K562 (cell line): ENCODE data around the gene COL11A2. TPM values are rescaled to one million over a fixed set of nuclear protein-coding genes. Genes with fewer than 3 reads are reported as not detected.

Experiments used
- ATAC-seq: fragments of 200-7000 bp; cut with Tn5 transposase; 3 replicates; pipeline ENCODE4 v1.9.1; 2020; ENCODE audit warnings: moderate library complexity
- BruUV-seq: library from RNA; stranded (reverse); fragments of 400-500 nt; replicated peaks from 2 replicates; lab custom pipeline; 2021; lab: Mats Ljungman, UMichigan
- CTCF ChIA-PET: fragments of 300-600 bp; formaldehyde crosslinking; extraction: SDS; loops from one replicate; lab custom pipeline; 2021; ENCODE audit warnings: low intra/inter-chr PET ratio; lab: Yijun Ruan, JAX
- POLR2A ChIA-PET: fragments of 300-600, 350-650 bp; sonication (Branson Sonifier 250); formaldehyde crosslinking; extraction: SDS; loops from one replicate; lab custom pipeline; 2021; ENCODE audit warnings: antibody characterized with exemption, inconsistent platforms; lab: Yijun Ruan, JAX
- DNase-seq, 4 experiments: peaks; one replicate each; pipeline versions ENCODE4 v3.0.0 to v3.0.0-alpha.2; 2011 to 2018; ENCODE audit warnings: low spot score in 3 of 4, mixed read lengths in 3 of 4; ENCODE audit errors: extremely low read depth in 1 of 4
- FAIRE-seq: peaks from 2 replicates; lab custom pipeline; 2011; peaks lifted over from hg19 to GRCh38; lab: Jason Lieb, UNC
- H2AFZ ChIP-seq: 2 replicates; pipeline ENCODE4 v1.6.0; 2011; ENCODE audit warnings: low read depth, low read length, control low read depth, inconsistent platforms
- H3K27ac ChIP-seq: fragments of 200-600 bp; 3 replicates; pipeline ENCODE4 v1.8.0; 2011; ENCODE audit warnings: low read depth, mild to moderate bottlenecking, control low read depth, inconsistent platforms, low read length, moderate library complexity, mixed read lengths; ENCODE audit errors: extremely low read depth
- H3K27me3 ChIP-seq, 2 experiments: fragments of 300-600 bp in 1 of 2; 2 replicates in 1 of 2; 3 replicates in 1 of 2; pipeline versions ENCODE4 v1.6.0 to v1.8.0; 2011; ENCODE audit warnings: inconsistent platforms in 2 of 2, low read length in 2 of 2, mild to moderate bottlenecking in 1 of 2, mixed read lengths in 1 of 2, moderate library complexity in 1 of 2; ENCODE audit not compliant: control insufficient read depth in 2 of 2, insufficient read depth in 2 of 2
- H3K36me3 ChIP-seq: fragments of 300-600 bp; 3 replicates; pipeline ENCODE4 v1.8.0; 2011; ENCODE audit warnings: mild to moderate bottlenecking, low read length, inconsistent platforms; ENCODE audit not compliant: control insufficient read depth, insufficient read depth
- H3K4me1 ChIP-seq, 2 experiments: fragments of 200-600 bp in 1 of 2; replicated peaks in 1 of 2; 2 replicates in 1 of 2; 3 replicates in 1 of 2; pipeline versions ENCODE4 v1.5.1 to v1.8.0; 2011; ENCODE audit warnings: inconsistent platforms in 2 of 2, low read length in 2 of 2, mild to moderate bottlenecking in 1 of 2, mixed read lengths in 1 of 2, moderate library complexity in 1 of 2; ENCODE audit not compliant: control insufficient read depth in 2 of 2, insufficient read depth in 2 of 2
- H3K4me2 ChIP-seq: 2 replicates; pipeline ENCODE4 v1.6.1; 2011; ENCODE audit warnings: low read length, control low read depth, inconsistent platforms, mixed read lengths; ENCODE audit not compliant: insufficient read depth
- H3K4me3 ChIP-seq: fragments of 200-600 bp; sonication (generic), shearing (Covaris generic); 2 replicates; pipeline ENCODE4 v1.5.1; 2016; ENCODE audit warnings: control low read depth, inconsistent platforms
- H3K79me2 ChIP-seq: fragments of 200-600 bp; 3 replicates; pipeline ENCODE4 v1.8.0; 2011; ENCODE audit warnings: low read length, inconsistent platforms; ENCODE audit not compliant: control insufficient read depth, insufficient read depth
- H3K9ac ChIP-seq, 2 experiments: 2 replicates each; pipeline versions ENCODE4 v1.6.0 to v1.6.1; 2011; ENCODE audit warnings: low read depth in 2 of 2, low read length in 2 of 2, control low read depth in 1 of 2, inconsistent platforms in 1 of 2, mild to moderate bottlenecking in 1 of 2, mixed read lengths in 1 of 2; ENCODE audit not compliant: insufficient read depth in 1 of 2
- H3K9me1 ChIP-seq: one replicate; pipeline ENCODE4 v1.6.0; 2011; ENCODE audit warnings: inconsistent platforms, mild to moderate bottlenecking, low read length, moderate library complexity; ENCODE audit not compliant: control insufficient read depth, insufficient read depth
- H3K9me3 ChIP-seq: replicated peaks from 2 replicates; pipeline ENCODE4 v1.5.1; 2011; ENCODE audit warnings: low read depth, low read length, inconsistent platforms; ENCODE audit not compliant: control insufficient read depth, insufficient read depth
- H4K20me1 ChIP-seq: replicated peaks from 2 replicates; pipeline ENCODE4 v1.6.1; 2011; ENCODE audit warnings: low read length, inconsistent platforms, mixed read lengths; ENCODE audit not compliant: control insufficient read depth, insufficient read depth
- ARID3B ChIP-seq: fragments of 250-450 bp; sonication (Bioruptor Pico); IDR thresholded peaks from 2 replicates; pipeline ENCODE4 v1.4.0; 2020; ENCODE audit warnings: borderline replicate concordance
- CREB3L1 ChIP-seq: fragments of 450-650 bp; IDR thresholded peaks from 2 replicates; pipeline ENCODE4 v1.6.1; 2014; ENCODE audit warnings: low read depth, mild to moderate bottlenecking, moderate library complexity, borderline replicate concordance
- E2F8 ChIP-seq: fragments of 450-650 bp; IDR thresholded peaks from 2 replicates; pipeline ENCODE4 v1.7.1; 2018; ENCODE audit warnings: mild to moderate bottlenecking, low read depth; ENCODE audit not compliant: partially characterized antibody
- FOXK1 ChIP-seq: sonication (generic); formaldehyde crosslinking; IDR thresholded peaks from 2 replicates; pipeline ENCODE4 v1.8.0; 2022; ENCODE audit warnings: missing genetic modification reagents, mild to moderate bottlenecking, borderline replicate concordance
- GABPB2 ChIP-seq: fragments of 250-450 bp; sonication (Bioruptor Pico); conservative IDR thresholded peaks from 2 replicates; pipeline ENCODE4 v1.5.1; 2021; ENCODE audit warnings: mild to moderate bottlenecking
- HEY1 ChIP-seq: fragments of 250-450 bp; sonication (Bioruptor Pico); IDR thresholded peaks from 2 replicates; pipeline ENCODE4 v1.5.0; 2020; ENCODE audit warnings: mild to moderate bottlenecking, moderate library complexity, borderline replicate concordance
- MEF2A ChIP-seq: IDR thresholded peaks from 2 replicates; pipeline ENCODE4 v1.6.1; 2011; ENCODE audit warnings: low read depth, mild to moderate bottlenecking, low read length, moderate library complexity; ENCODE audit not compliant: control insufficient read depth
- PCBP2 ChIP-seq: fragments of 200-400 bp; formaldehyde crosslinking; IDR thresholded peaks from 2 replicates; pipeline ENCODE4 v1.6.1; 2018; ENCODE audit warnings: low read length, low read depth, mild to moderate bottlenecking, moderate library complexity; ENCODE audit not compliant: poor library complexity, severe bottlenecking
- PHF20 ChIP-seq: fragments of 450-650 bp; IDR thresholded peaks from 2 replicates; pipeline ENCODE4 v1.6.1; 2018; ENCODE audit not compliant: partially characterized antibody
- SMARCB1 ChIP-seq: IDR thresholded peaks from 2 replicates; pipeline ENCODE4 v1.6.1; 2011; ENCODE audit warnings: improper control_type of control experiment, low read depth; ENCODE audit not compliant: insufficient read length
- SREBF2 ChIP-seq: sonication (generic); formaldehyde crosslinking; IDR thresholded peaks from 2 replicates; pipeline ENCODE4 v1.4.0; 2020; ENCODE audit warnings: mild to moderate bottlenecking, missing genetic modification reagents
- THAP12 ChIP-seq: fragments of 250-450 bp; sonication (Bioruptor Pico); IDR thresholded peaks from 2 replicates; pipeline ENCODE4 v1.9.0; 2021; ENCODE audit warnings: mild to moderate bottlenecking, inconsistent platforms
- ZNF146 ChIP-seq: IDR thresholded peaks from one replicate; pipeline ENCODE4 v1.6.1; 2018; ENCODE audit warnings: missing compliant biosample characterization; ENCODE audit not compliant: unreplicated experiment
- WGBS: fragments of 100-300 bp; shearing (Covaris generic); methylation state at CpG from one replicate; pipeline ENCODE4 v1.1.6; 2016; ENCODE audit warnings: low coverage, mixed read lengths; ENCODE audit not compliant: insufficient coverage; ENCODE audit errors: missing lambda C conversion rate; 5-methylcytosine and 5-hydroxymethylcytosine counted together
- in situ Hi-C: fragments of 300-500 bp; cut with MboI; formaldehyde crosslinking; loops from 4 replicates; pipeline ENCODE4 v1.15.0; 2018; ENCODE audit warnings: inconsistent platforms, mixed read lengths
- intact Hi-C: fragments of 100-400 bp; cut with micrococcal nuclease; formaldehyde crosslinking; loops from 2 replicates; pipeline ENCODE4 v1.14.2; 2022
- polyA plus RNA-seq, 8 experiments: library from polyadenylated mRNA; depleted of rRNA in 4 of 8; stranded (reverse) in 5 of 8; unstranded in 3 of 8; fragments of >200 nt; fragmentation: Nextera tagmentation in 2 of 8; fragmentation: Illumina TruSeq in 1 of 8; extraction: Ambion mirVana in 2 of 8; extraction: Trizol in 1 of 8; gene quantifications; 2 replicates each; pipeline versions ENCODE4 v1.2.1 to v1.2.3, GENCODE V29; 2011 to 2014; ENCODE audit warnings: inconsistent platforms in 1 of 8, missing spikeins in 1 of 8
- total RNA-seq, 7 experiments: library from RNA; depleted of rRNA in 6 of 7; stranded (reverse); fragments of >200 nt in 6 of 7; fragmentation: Illumina TruSeq in 2 of 7; extraction: Trizol in 2 of 7; gene quantifications; 2 replicates each; pipeline versions ENCODE4 v1.2.1 to v1.2.3, GENCODE V29; 2011 to 2021; ENCODE audit warnings: low replicate concordance in 1 of 7

The COL11A2 gene
- total and polyA plus RNA-seq, 9 of the 15 experiments (the other 6 are each of a cell fraction or from before 2014, with no cell fraction given), result 0.04 to 0.35 (median 0.09) TPM; not detected in 1

GRCh38 chr6:33174784-33175183 lies 17.5 kb downstream of the COL11A2 start:
- no peaks in the 10 kb centered on the region for H3K9me3 ChIP-seq
- in situ Hi-C loops, result no loop called here
- CTCF ChIA-PET, result interaction anchor here (1.2 to 1.7 kb wide), 2 partner anchors 22 to 74 kb away, joined by 3 to 9 read pairs; no protein-coding TSS in a partner anchor
- TF ChIP-seq ARID3B (no peak), E2F8 (no peak), CREB3L1 (no peak), PCBP2 (no peak), GABPB2 (CRISPR knock-in tag) (no peak), THAP12 (CRISPR knock-in tag) (no peak), ZNF146 (CRISPR knock-in tag) (no peak), HEY1 (CRISPR knock-in tag) (no peak), SREBF2 (no peak), MEF2A (no peak), FOXK1 (no peak), SMARCB1 (no peak), PHF20 (no peak)

More at GRCh38 chr6:33174784-33175183, 17.5 kb downstream of the COL11A2 start:
- H3K27me3 ChIP-seq, result peaks cover 3 to 18% of the 10 kb centered on the region in 2 experiments; a peak in 4 of 5 replicates
- no peak for DNase-seq
- no peaks in the 10 kb centered on the region for H3K4me1 ChIP-seq
- no peaks in the 10 kb centered on the region for H3K79me2 ChIP-seq
- H3K27ac ChIP-seq, result no peak overlapping the region
- no peaks in the 10 kb centered on the region for H3K36me3 ChIP-seq
- H3K9me1 ChIP-seq, result no peaks in the 10 kb centered on the region
- H3K9ac ChIP-seq, result no peak overlapping the region
- no peak overlapping the region for H3K4me2 ChIP-seq
- 0% methylated on average over 4 of the region's 4 CpGs for WGBS
- H2AFZ ChIP-seq, result no peak overlapping the region
- FAIRE-seq, result no peak
- intact Hi-C loops, result loop anchor here (2.0 kb wide), 1 partner anchor 52 kb away; no protein-coding TSS in a partner anchor
- BruUV-seq, result no TSS peak
- POLR2A ChIA-PET, result interaction anchor here (0.6 to 2.7 kb wide), 3 partner anchors 11 to 478 kb away, joined by 3 to 11 read pairs (median 5); no protein-coding TSS in a partner anchor
- H3K4me3 ChIP-seq, result no peak overlapping the region
- no peak for ATAC-seq
- no peaks in the 10 kb centered on the region; the same call in 1 of the 2 replicates for H4K20me1 ChIP-seq
